Endothelial cell of umbilical vein (primary cell): ENCODE data around the gene MICA. TPM values are rescaled to one million over a fixed set of nuclear protein-coding genes. Genes with fewer than 3 reads are reported as not detected.
A peak's percentile ranks its signal among the peaks of the same experiment; 100 is the strongest.

ENCODE experiments used
- BruUV-seq: library from RNA; stranded (reverse); fragments of 400-500 nt; replicated peaks from 2 replicates; lab custom pipeline; 2021; lab: Mats Ljungman, UMichigan
- CTCF ChIA-PET: fragments of 300-600, 350-600 bp; sonication (Branson Sonifier 250); formaldehyde crosslinking; loops from one replicate; lab custom pipeline; 2021; ENCODE audit warnings: antibody characterized with exemption, inconsistent platforms; lab: Charles Lee
- POLR2A ChIA-PET: fragments of 300-600, 350-600 bp; sonication (Branson Sonifier 250); formaldehyde crosslinking; loops from one replicate; lab custom pipeline; 2021; ENCODE audit warnings: antibody characterized with exemption, inconsistent platforms; lab: Charles Lee
- DNase-seq: peaks from one replicate; pipeline ENCODE4 v3.0.0-alpha.2; 2011; ENCODE audit warnings: low read depth, low spot score
- FAIRE-seq: peaks from 2 replicates; lab custom pipeline; 2011; peaks lifted over from hg19 to GRCh38; lab: Jason Lieb, UNC
- H2AFZ ChIP-seq: 2 replicates; pipeline ENCODE4 v1.6.0; 2012; ENCODE audit warnings: low read depth, low read length, control low read depth, inconsistent platforms
- H3K27ac ChIP-seq: 2 replicates; pipeline ENCODE4 v1.5.1; 2011; ENCODE audit warnings: low read depth, mild to moderate bottlenecking, control low read depth, low read length, moderate library complexity; ENCODE audit not compliant: insufficient read depth
- H3K27me3 ChIP-seq, 2 experiments: 2 replicates each; pipeline versions ENCODE4 v1.6.0 to v1.6.1; 2011; ENCODE audit warnings: low read length in 2 of 2, mixed read lengths in 1 of 2; ENCODE audit not compliant: control insufficient read depth in 2 of 2, insufficient read depth in 2 of 2
- H3K36me3 ChIP-seq, 2 experiments: 2 replicates in 1 of 2; 3 replicates in 1 of 2; pipeline ENCODE4 v1.5.1; 2011; ENCODE audit warnings: low read length in 2 of 2, mild to moderate bottlenecking in 1 of 2, moderate library complexity in 1 of 2; ENCODE audit not compliant: control insufficient read depth in 2 of 2, insufficient read depth in 2 of 2; ENCODE audit errors: extremely low read depth in 1 of 2
- H3K4me1 ChIP-seq: 3 replicates; pipeline ENCODE4 v1.5.1; 2011; ENCODE audit warnings: mild to moderate bottlenecking, low read length; ENCODE audit not compliant: control insufficient read depth, insufficient read depth; ENCODE audit errors: extremely low read depth
- H3K4me2 ChIP-seq: 2 replicates; pipeline ENCODE4 v1.6.1; 2011; ENCODE audit warnings: low read length, control low read depth, mixed read lengths; ENCODE audit not compliant: insufficient read depth
- H3K4me3 ChIP-seq, 3 experiments: fragments of 200-600 bp in 1 of 3; sonication (generic), shearing (Covaris generic) in 1 of 3; replicated peaks in 1 of 3; 2 replicates each; pipeline ENCODE4 v1.5.1; 2011 to 2016; ENCODE audit warnings: control low read depth in 3 of 3, low read length in 3 of 3, mild to moderate bottlenecking in 2 of 3, inconsistent platforms in 1 of 3, low read depth in 1 of 3, moderate library complexity in 1 of 3; ENCODE audit not compliant: insufficient read depth in 1 of 3
- H3K79me2 ChIP-seq: 2 replicates; pipeline ENCODE4 v1.6.0; 2012; ENCODE audit warnings: low read length, inconsistent platforms; ENCODE audit not compliant: control insufficient read depth, insufficient read depth
- H3K9ac ChIP-seq: replicated peaks from 2 replicates; pipeline ENCODE3; 2011; ENCODE audit warnings: low read length, control low read depth; ENCODE audit not compliant: insufficient read depth; ENCODE audit errors: extremely low read depth
- H3K9me1 ChIP-seq: replicated peaks from 3 replicates; pipeline ENCODE4 v1.6.0; 2011; ENCODE audit warnings: mild to moderate bottlenecking, low read length; ENCODE audit not compliant: control insufficient read depth, insufficient read depth; ENCODE audit errors: extremely low read depth
- H3K9me3 ChIP-seq: replicated peaks from 2 replicates; pipeline ENCODE4 v1.5.1; 2012; ENCODE audit warnings: low read length, inconsistent platforms; ENCODE audit not compliant: control insufficient read depth, insufficient read depth
- H4K20me1 ChIP-seq: replicated peaks from 2 replicates; pipeline ENCODE3; 2011; ENCODE audit warnings: mild to moderate bottlenecking, low read length; ENCODE audit not compliant: control insufficient read depth, insufficient read depth; ENCODE audit errors: extremely low read depth
- CTCF ChIP-seq, 2 donors: IDR thresholded peaks; 1 replicate in 1 of 2; 2 replicates in 1 of 2; pipeline ENCODE4 v1.5.1; 2011; ENCODE audit warnings: low read length in 2 of 2, mild to moderate bottlenecking in 2 of 2, moderate library complexity in 2 of 2, control low read depth in 1 of 2, inconsistent platforms in 1 of 2, low read depth in 1 of 2; ENCODE audit not compliant: insufficient read depth in 1 of 2; ENCODE audit errors: extremely low read depth in 1 of 2
- FOS ChIP-seq: IDR thresholded peaks from 2 replicates; pipeline ENCODE4 v1.6.1; 2011; ENCODE audit warnings: mild to moderate bottlenecking, low read length, moderate library complexity, borderline replicate concordance; ENCODE audit not compliant: insufficient read depth
- GATA2 ChIP-seq: IDR thresholded peaks from 2 replicates; pipeline ENCODE4 v1.7.0; 2011; ENCODE audit warnings: low read depth, mild to moderate bottlenecking, moderate library complexity, mixed read lengths, low read length; ENCODE audit not compliant: insufficient read length, insufficient read depth
- JUN ChIP-seq: IDR thresholded peaks from 2 replicates; pipeline ENCODE4 v1.6.1; 2011; ENCODE audit warnings: borderline replicate concordance, low read depth; ENCODE audit not compliant: insufficient read length, insufficient read depth
- POLR2AphosphoS5 ChIP-seq: IDR thresholded peaks from 2 replicates; pipeline ENCODE4 v1.6.1; 2012; ENCODE audit warnings: low read depth, mild to moderate bottlenecking, control low read depth, low read length, moderate library complexity; ENCODE audit not compliant: insufficient read depth
- dilution Hi-C: fragments of 300-500 bp; cut with MboI; formaldehyde crosslinking; loops from one replicate; pipeline ENCODE4 v1.15.0; 2019; ENCODE audit warnings: low sequenced_read_pairs; ENCODE audit not compliant: extremely low pct_ligation_motif_present
- intact Hi-C: fragments of 100-400 bp; cut with micrococcal nuclease; formaldehyde crosslinking; loops from one replicate; pipeline ENCODE4 v1.10.0; 2022
- polyA plus RNA-seq, 4 experiments: library from polyadenylated mRNA; depleted of rRNA in 3 of 4; stranded (reverse) in 3 of 4; unstranded in 1 of 4; fragments of >200 nt; gene quantifications; 2 replicates each; pipeline versions ENCODE4 v1.2.1 to v1.2.3, GENCODE V29; 2011 to 2012; ENCODE audit warnings: missing spikeins in 1 of 4
- total RNA-seq: library from RNA; stranded (reverse); gene quantifications from 2 replicates; pipeline ENCODE4 v1.2.3, GENCODE V29; 2021

The MICA gene
- total and polyA plus RNA-seq, 2 donors (not counting 3 experiments of a cell fraction or from before 2014, with no cell fraction given): 42.5 to 99.3 TPM

GRCh38 chr6:31438677-31439076 lies 35.3 kb downstream of the MICA start:
- intact Hi-C loops: no loop called here
- no peaks in the 10 kb centered on the region for H3K79me2 ChIP-seq
- no peak overlapping the region for H2AFZ ChIP-seq
- peaks cover 2% of the 10 kb centered on the region for H3K9me3 ChIP-seq
- FAIRE-seq (no peak), DNase-seq (no peak)
- dilution Hi-C loops: no loop called here
- no TSS peak for BruUV-seq
- CTCF ChIA-PET: interaction anchor here (0.9 to 1.7 kb wide), 3 partner anchors 39 to 72 kb away, joined by 3 to 5 read pairs (median 3); no protein-coding TSS in a partner anchor
- no peak overlapping the region for H3K4me3 ChIP-seq
- no peak overlapping the region for H3K4me2 ChIP-seq
- TF ChIP-seq FOS: no peak
- TF ChIP-seq GATA2: no peak
- no peak for TF ChIP-seq JUN
- no peaks in the 10 kb centered on the region for H3K36me3 ChIP-seq
- H4K20me1 ChIP-seq: no peaks in the 10 kb centered on the region
- H3K27me3 ChIP-seq: peaks cover 16 to 35% of the 10 kb centered on the region in 2 experiments
- H3K9me1 ChIP-seq: no peaks in the 10 kb centered on the region
- no peaks in the 10 kb centered on the region for H3K4me1 ChIP-seq
- no peak overlapping the region for H3K9ac ChIP-seq
- H3K27ac ChIP-seq: no peak overlapping the region
- POLR2A ChIA-PET: no interaction called here

GRCh38 chr6:31441365-31442267 lies 38.2 kb downstream of the MICA start:
- H4K20me1 ChIP-seq: no peaks in the 10 kb centered on the region
- TF ChIP-seq CTCF (IDR thresholded peaks at IDR 0.05; ENCODE audit: extremely low read depth in 1 of 2, insufficient read depth in 1 of 2, low read depth in 1 of 2, low read length in 2 of 2): peak; percentile 85 to 90
- no peak for TF ChIP-seq POLR2AphosphoS5
- no peak overlapping the region for H3K9ac ChIP-seq
- POLR2A ChIA-PET: no interaction called here
- FAIRE-seq: peak; percentile 67
- dilution Hi-C loops (no loop called here), intact Hi-C loops (loop anchor here (1.0 to 5.0 kb wide), 3 partner anchors 42 to 304 kb away; partner anchors contain the start of gene PSORS1C2)
- no TSS peak for BruUV-seq
- H3K9me1 ChIP-seq: no peaks in the 10 kb centered on the region
- peak overlapping the region; percentile 37 for H2AFZ ChIP-seq
- H3K27me3 ChIP-seq: peaks cover 22 to 40% of the 10 kb centered on the region in 2 experiments
- no peak overlapping the region for H3K4me3 ChIP-seq
- no peaks in the 10 kb centered on the region for H3K4me1 ChIP-seq
- DNase-seq: peak; percentile 56
- no peak overlapping the region for H3K4me2 ChIP-seq
- CTCF ChIA-PET: interaction anchor here (1.1 to 2.6 kb wide), 11 partner anchors 10 to 75 kb away, joined by 3 to 84 read pairs (median 4); partner anchors contain the start of gene MICA
- peaks cover 2% of the 10 kb centered on the region for H3K9me3 ChIP-seq
- H3K36me3 ChIP-seq: no peaks in the 10 kb centered on the region
- H3K79me2 ChIP-seq: no peaks in the 10 kb centered on the region
- no peak overlapping the region for H3K27ac ChIP-seq
